Upper lobe of right lung (tissue), 1 donor: Measurements from ENCODE around the gene DDX19B. TPM values are rescaled to one million over a fixed set of nuclear protein-coding genes. Genes with fewer than 3 reads are reported as not detected.
"Not testable (repeated sequence)": the region's sequence is repeated elsewhere in the genome, so short reads cannot be mapped to it uniquely, and the experiment has no call there.

Source experiments
- ATAC-seq: fragments of 200-7000 bp; cut with Tn5 transposase; one replicate; pipeline ENCODE4 v1.9.1; 2020; ENCODE audit warnings: mild to moderate bottlenecking, moderate library complexity
- DNase-seq: peaks from one replicate; pipeline ENCODE4 v3.0.0-alpha.2; 2020
- H3K27ac ChIP-seq: fragments of 200-600 bp; one replicate; pipeline ENCODE4 v1.8.0; 2022
- H3K27me3 ChIP-seq: fragments of 200-600 bp; one replicate; pipeline ENCODE4 v1.8.0; 2022; ENCODE audit warnings: mild to moderate bottlenecking
- H3K36me3 ChIP-seq: fragments of 200-600 bp; one replicate; pipeline ENCODE4 v1.8.0; 2022
- H3K4me1 ChIP-seq: fragments of 200-600 bp; one replicate; pipeline ENCODE4 v1.8.0; 2022
- H3K4me3 ChIP-seq: fragments of 200-600 bp; one replicate; pipeline ENCODE4 v1.8.0; 2022; ENCODE audit warnings: mild to moderate bottlenecking
- H3K9me3 ChIP-seq: fragments of 200-600 bp; one replicate; pipeline ENCODE4 v1.8.0; 2022
- CTCF ChIP-seq: fragments of 200-600 bp; IDR thresholded peaks from one replicate; pipeline ENCODE4 v1.8.0; 2022; ENCODE audit warnings: antibody characterized with exemption
- intact Hi-C: fragments of 100-400 bp; cut with DNase I; formaldehyde crosslinking; loops from one replicate; pipeline ENCODE4 v1.11.0; 2022
- long read RNA-seq: library from polyadenylated mRNA; unstranded; transcript quantifications from one replicate; pipeline ENCODE4 v2.0.0, GENCODE V29; 2021
- total RNA-seq: library from RNA; stranded (reverse); fragmentation: NEBNext Ultra II Directional; extraction: Animal tissue kit (Norgen Biotek cat#: 25700); gene quantifications from one replicate; pipeline ENCODE4 v1.2.1, GENCODE V29; 2021
- donor health status: DM: no; HTN: yes; CAD: no; lungs with severe emphysema.

Gene DDX19B
- 27.6 TPM for total RNA-seq
- long read RNA-seq, transcript DDX19B-201 (12 exons, 3,386 nt), result major isoform, 18 of 37 reads
- long read RNA-seq, partial matches to known transcripts, result 4 of 37 reads
- long read RNA-seq, other reads (novel, unspliced or antisense), result 9 of 37 reads

GRCh38 chr16:70298988-70299938, at the start of gene DDX19B:
DDX19B (plus strand) TSS chr16:70299186; CDS start chr16:70299298, 112 bp downstream.
- no peaks in the 10 kb centered on the region for H3K36me3 ChIP-seq
- H3K4me3 ChIP-seq, result peak within 1 kb of the TSS; percentile 81
- H3K4me1 ChIP-seq, result peaks cover 4% of the 10 kb centered on the region
- no peak for TF ChIP-seq CTCF
- peak within 1 kb of the TSS; percentile 95 for H3K27ac ChIP-seq
- peak; percentile 97 for ATAC-seq
- H3K27me3 ChIP-seq, result no peaks in the 10 kb centered on the region
- intact Hi-C loops, result no loop called here
- peaks cover 5% of the 10 kb centered on the region for H3K9me3 ChIP-seq
- peak; percentile 93 for DNase-seq

- H3K9me3 ChIP-seq, ATAC-seq, H3K4me3 ChIP-seq, intact Hi-C loops, DNase-seq, H3K27me3 ChIP-seq: not testable (repeated sequence)
- Histone ChIP-seq H3K36me3 (peaks cover 33% of the 10 kb centered on the region), H3K4me1 (peaks cover 22% of the 10 kb centered on the region), H3K27ac (peak overlapping the region; percentile 30)
Observed at GRCh38 chr16:70249697-70250096, 49.3 kb upstream of the DDX19B start.

- Histone ChIP-seq H3K4me3 (peak overlapping the region; percentile 74), H3K27me3 (no peaks in the 10 kb centered on the region), H3K4me1 (peaks cover 22% of the 10 kb centered on the region), H3K9me3 (no peaks in the 10 kb centered on the region), H3K36me3 (peaks cover 46% of the 10 kb centered on the region), H3K27ac (peak overlapping the region; percentile 81)
- peak; percentile 67 for ATAC-seq
- TF ChIP-seq CTCF, result no peak
- intact Hi-C loops, result no loop called here
- peak; percentile 77 for DNase-seq
Observed at GRCh38 chr16:70250748-70251628, 48.0 kb upstream of the DDX19B start.

- H3K4me1 ChIP-seq, result peaks cover 22% of the 10 kb centered on the region
- intact Hi-C loops, result no loop called here
- peak within 1 kb of the TSS; percentile 74 for H3K4me3 ChIP-seq
- ATAC-seq (peak; percentile 99), DNase-seq (peak; percentile 95)
- TF ChIP-seq CTCF, result peak; percentile 93
- peak within 1 kb of the TSS; percentile 83 for H3K27ac ChIP-seq
- H3K9me3 ChIP-seq, result no peaks in the 10 kb centered on the region
- peaks cover 54% of the 10 kb centered on the region for H3K36me3 ChIP-seq
- H3K27me3 ChIP-seq, result no peaks in the 10 kb centered on the region
Observed at GRCh38 chr16:70251629-70252354, 47.2 kb upstream of the DDX19B start, which contains the start of gene EXOSC6. EXOSC6 (minus strand) TSS chr16:70251940; CDS start chr16:70251900, 40 bp downstream.

- TF ChIP-seq CTCF, result peak; percentile 36
- peaks cover 61% of the 10 kb centered on the region for H3K36me3 ChIP-seq
- no peaks in the 10 kb centered on the region for H3K27me3 ChIP-seq
- H3K4me1 ChIP-seq, result peaks cover 22% of the 10 kb centered on the region
- H3K4me3 ChIP-seq, result peak overlapping the region; percentile 74
- DNase-seq (no peak), ATAC-seq (no peak)
- H3K9me3 ChIP-seq, result no peaks in the 10 kb centered on the region
- intact Hi-C loops, result no loop called here
- H3K27ac ChIP-seq, result no peak overlapping the region
Observed at GRCh38 chr16:70252355-70252988, 46.5 kb upstream of the DDX19B start.
